Lung (tissue), 12 donors: ENCODE measurements around the gene DOCK7. TPM values are rescaled to one million over a fixed set of nuclear protein-coding genes. Genes with fewer than 3 reads are reported as not detected.

Experiments
- ATAC-seq: fragments of 200-7000 bp; cut with Tn5 transposase; one replicate; pipeline ENCODE4 v1.9.1; 2020; ENCODE audit warnings: moderate number of reproducible peaks; ENCODE audit not compliant: insufficient read depth, low FRiP score
- DNase-seq, 3 donors: peaks; one replicate each; pipeline ENCODE4 v3.0.0-alpha.2; 2013 to 2017
- H3K27ac ChIP-seq, 2 donors: one replicate each; pipeline ENCODE4 v1.5.1; 2013; ENCODE audit warnings: mild to moderate bottlenecking in 2 of 2, moderate library complexity in 2 of 2, control low read depth in 1 of 2, inconsistent platforms in 1 of 2, low read depth in 1 of 2, low read length in 1 of 2
- H3K27me3 ChIP-seq, 3 donors: one replicate each; pipeline ENCODE4 v1.5.1; 2013; ENCODE audit warnings: low read length in 2 of 3; ENCODE audit not compliant: control insufficient read depth in 3 of 3, insufficient read depth in 3 of 3
- H3K36me3 ChIP-seq, 4 donors: one replicate each; pipeline ENCODE4 v1.5.1; 2013; ENCODE audit warnings: low read length in 4 of 4, mild to moderate bottlenecking in 1 of 4, moderate library complexity in 1 of 4; ENCODE audit not compliant: control insufficient read depth in 4 of 4, insufficient read depth in 4 of 4
- H3K4me1 ChIP-seq, 5 donors: one replicate each; pipeline ENCODE4 v1.5.1; 2013; ENCODE audit warnings: low read length in 5 of 5, mild to moderate bottlenecking in 2 of 5, moderate library complexity in 1 of 5; ENCODE audit not compliant: control insufficient read depth in 5 of 5, insufficient read depth in 5 of 5
- H3K4me3 ChIP-seq: one replicate; pipeline ENCODE4 v1.5.1; 2013; ENCODE audit warnings: mild to moderate bottlenecking, control low read depth, moderate library complexity
- H3K9ac ChIP-seq, 2 donors: one replicate each; pipeline ENCODE4 v1.5.1; 2013; ENCODE audit warnings: low read length in 2 of 2, control low read depth in 1 of 2; ENCODE audit not compliant: insufficient read depth in 1 of 2
- H3K9me3 ChIP-seq, 4 donors: one replicate each; pipeline ENCODE4 v1.5.1; 2013; ENCODE audit warnings: low read length in 3 of 4, mild to moderate bottlenecking in 1 of 4, moderate library complexity in 1 of 4; ENCODE audit not compliant: control insufficient read depth in 4 of 4, insufficient read depth in 3 of 4
- CTCF ChIP-seq: IDR thresholded peaks from 2 replicates; pipeline ENCODE4 v1.5.1; 2012; ENCODE audit warnings: mild to moderate bottlenecking; ENCODE audit errors: control extremely low read depth, extremely low read depth
- WGBS, 2 donors: extraction: QIAGEN DNeasy Blood & Tissue Kit; methylation state at CpG; one replicate each; pipeline ENCODE4 v1.1.7; 2013; 5-methylcytosine and 5-hydroxymethylcytosine counted together
- polyA plus RNA-seq, 2 donors: library from polyadenylated mRNA; stranded (reverse); fragments of 200-250 nt; gene quantifications; one replicate each; pipeline ENCODE4 v1.2.1, GENCODE V29; 2013
- total RNA-seq, 2 donors: library from RNA; depleted of rRNA in 1 of 2; stranded (reverse); fragments of >200 nt in 1 of 2; gene quantifications; one replicate each; pipeline ENCODE4 v1.2.1, GENCODE V29; 2014 to 2021
- donor health status: control.
- donor health status: control.
- donor health status: Bipolar disorder and iron deficiency.
- donor health status: healthy.
- donor health status: DM: yes; HTN: yes; CAD: no.

DOCK7 gene
- total and polyA plus RNA-seq, 4 donors = 3.4 to 111 (median 20.2) TPM

GRCh38 chr1:62417351-62417999, 270.7 kb downstream of the DOCK7 start:
- 44 to 78% methylated on average over 2 of the region's 2 CpGs for WGBS, 2 donors
- no peaks in the 10 kb centered on the region for H3K27me3 ChIP-seq

GRCh38 chr1:62415687-62416086, 272.5 kb downstream of the DOCK7 start:
- 78 to 84% methylated on average over 8 of the region's 8 CpGs for whole genome bisulfite sequencing, 2 donors
- Histone ChIP-seq H3K4me3 (no peak overlapping the region), H3K9ac (no peak overlapping the region), H3K27ac (no peak overlapping the region), H3K36me3 (no peaks in the 10 kb centered on the region), H3K27me3 (no peaks in the 10 kb centered on the region), H3K4me1 (peaks cover 0 to 3% (median 0%) of the 10 kb centered on the region in 5 donors), H3K9me3 (no peaks in the 10 kb centered on the region)
- ATAC-seq (no peak), DNase-seq (no peak)
- no peak for TF ChIP-seq CTCF

More at GRCh38 chr1:62417351-62417999, 270.7 kb downstream of the DOCK7 start:
- no peak overlapping the region for H3K4me3 ChIP-seq
- H3K9me3 ChIP-seq = no peaks in the 10 kb centered on the region
- H3K4me1 ChIP-seq = peaks cover 0 to 3% (median 0%) of the 10 kb centered on the region in 5 donors
- no peak overlapping the region for H3K27ac ChIP-seq
- TF ChIP-seq CTCF = no peak
- ATAC-seq (no peak), DNase-seq (no peak)
- no peak overlapping the region for H3K9ac ChIP-seq
- H3K36me3 ChIP-seq = no peaks in the 10 kb centered on the region

DNA sequence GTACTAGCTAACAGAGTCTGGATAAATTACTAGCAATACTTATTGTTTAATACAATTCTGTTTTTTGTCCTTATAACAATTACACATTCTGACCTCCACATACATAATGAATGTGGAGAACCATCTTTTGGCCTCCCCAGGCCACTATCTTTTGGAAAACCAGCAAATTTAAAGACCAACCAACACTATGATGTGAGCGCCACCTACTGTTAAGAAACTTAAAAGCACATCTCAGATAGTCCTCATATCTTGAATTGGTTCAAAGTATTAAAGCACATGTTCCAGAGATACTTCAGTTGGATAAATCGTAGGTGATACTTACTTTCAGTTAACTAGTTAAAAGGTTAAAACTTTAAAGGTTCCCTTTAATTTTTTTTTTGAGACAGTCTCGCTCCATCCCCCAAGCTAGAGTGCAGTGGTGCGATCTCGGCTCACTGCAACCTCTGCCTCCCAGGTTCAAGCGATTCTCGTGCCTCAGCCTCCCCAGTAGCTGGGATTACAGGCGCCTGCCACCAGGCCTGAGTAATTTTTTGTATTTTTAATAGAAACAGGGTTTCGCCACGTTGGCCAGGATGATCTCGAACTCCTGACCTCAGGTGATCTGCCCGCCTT, 280.7 kb downstream of the DOCK7 start:
- DNase-seq (peak in 2 of 3 donors; percentile 77 to 84), ATAC-seq (no peak)
- no peak overlapping the region for H3K27ac ChIP-seq
- no peak overlapping the region for H3K9ac ChIP-seq
- H3K36me3 ChIP-seq = no peaks in the 10 kb centered on the region
- H3K4me3 ChIP-seq = no peak overlapping the region
- TF ChIP-seq CTCF = peak; percentile 75
- no peaks in the 10 kb centered on the region for H3K27me3 ChIP-seq
- H3K9me3 ChIP-seq = no peaks in the 10 kb centered on the region
- no peaks in the 10 kb centered on the region for H3K4me1 ChIP-seq
- WGBS, 2 donors = 70 to 73% methylated on average over 12 of the region's 12 CpGs
